ENCODE results near the gene KREMEN1. TPM values are rescaled to one million over a fixed set of nuclear protein-coding genes. Genes with fewer than 3 reads are reported as not detected.
"Not testable (repeated sequence)": the region's sequence is repeated elsewhere in the genome, so short reads cannot be mapped to it uniquely, and the experiment has no call there.

KREMEN1 gene
- total and polyA plus RNA-seq, 4 donors: 5.7 to 12.7 (median 8.3) TPM

DNA sequence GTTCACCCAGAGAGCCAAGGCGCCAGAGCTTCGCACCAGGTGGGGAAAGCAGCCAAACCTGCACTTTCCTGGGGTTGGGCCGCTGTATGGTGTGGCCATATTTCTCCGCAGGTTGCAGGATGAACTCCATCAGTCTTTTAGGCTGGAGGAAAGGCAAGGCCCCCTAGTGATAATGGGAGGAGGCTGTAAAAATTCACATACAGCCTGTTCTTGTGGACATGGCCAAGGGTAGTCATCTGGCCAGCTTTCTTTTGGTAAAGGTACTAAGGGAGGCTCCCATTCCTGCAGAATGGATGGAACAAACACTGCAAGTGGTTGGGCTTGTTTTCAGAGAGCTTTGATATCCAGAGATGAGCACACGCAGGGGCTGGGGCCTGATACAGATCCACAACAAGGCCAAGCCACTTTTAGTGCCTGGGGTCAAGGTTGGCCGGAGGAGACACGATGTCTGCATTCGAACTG is 40.8 kb upstream of the KREMEN1 start:
- 78% methylated on average over 8 of the region's 8 CpGs for WGBS (ENCODE audit: insufficient coverage)
- peaks cover 32% of the 10 kb centered on the region for H3K4me1 ChIP-seq (ENCODE audit: control insufficient read depth, insufficient read depth, low read length)
- no peaks in the 10 kb centered on the region for H3K36me3 ChIP-seq (ENCODE audit: control insufficient read depth, insufficient read depth, low read length)
- DNase-seq (ENCODE audit: low read depth in 4 of 6, low spot score in 6 of 6): no peak
- H3K9me3 ChIP-seq (ENCODE audit: control insufficient read depth, insufficient read depth, low read length): no peaks in the 10 kb centered on the region
- no peaks in the 10 kb centered on the region for H3K27me3 ChIP-seq (ENCODE audit: control insufficient read depth, insufficient read depth, low read length)
- H3K4me3 ChIP-seq (ENCODE audit: low read depth, low read length): no peak overlapping the region
- H3K27ac ChIP-seq (ENCODE audit: low read depth, low read length): peak overlapping the region; percentile 89

DNA sequence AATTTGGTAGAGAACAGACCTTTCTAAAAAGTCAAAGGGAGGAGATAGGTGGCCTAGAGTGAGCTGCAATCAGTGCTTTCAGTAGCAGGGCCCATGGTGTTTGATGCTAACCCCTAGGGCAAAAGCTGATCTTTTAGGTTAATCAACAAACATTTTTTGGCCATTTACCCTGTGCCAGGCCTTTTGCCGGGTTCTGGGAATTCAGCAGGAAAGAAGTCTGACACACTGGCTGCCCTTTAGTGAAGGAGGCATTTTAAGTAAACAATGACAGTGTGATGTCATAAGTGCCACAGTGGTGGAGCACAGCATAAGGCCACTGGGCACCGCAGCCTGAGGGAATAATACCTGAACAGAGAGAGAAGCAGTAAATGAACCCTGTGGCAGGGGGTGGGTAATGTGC is 40.3 kb upstream of the KREMEN1 start:
- no peak overlapping the region for H3K4me3 ChIP-seq (ENCODE audit: low read depth, low read length)
- DNase-seq (ENCODE audit: low read depth in 4 of 6, low spot score in 6 of 6): peak in 1 of 6 donors; percentile 22
- H3K36me3 ChIP-seq (ENCODE audit: control insufficient read depth, insufficient read depth, low read length): no peaks in the 10 kb centered on the region
- peaks cover 34% of the 10 kb centered on the region for H3K4me1 ChIP-seq (ENCODE audit: control insufficient read depth, insufficient read depth, low read length)
- H3K27me3 ChIP-seq (ENCODE audit: control insufficient read depth, insufficient read depth, low read length): no peaks in the 10 kb centered on the region
- 65% methylated on average over 2 of the region's 2 CpGs for WGBS (ENCODE audit: insufficient coverage)
- peak overlapping the region; percentile 89 for H3K27ac ChIP-seq (ENCODE audit: low read depth, low read length)
- no peaks in the 10 kb centered on the region for H3K9me3 ChIP-seq (ENCODE audit: control insufficient read depth, insufficient read depth, low read length)

DNA sequence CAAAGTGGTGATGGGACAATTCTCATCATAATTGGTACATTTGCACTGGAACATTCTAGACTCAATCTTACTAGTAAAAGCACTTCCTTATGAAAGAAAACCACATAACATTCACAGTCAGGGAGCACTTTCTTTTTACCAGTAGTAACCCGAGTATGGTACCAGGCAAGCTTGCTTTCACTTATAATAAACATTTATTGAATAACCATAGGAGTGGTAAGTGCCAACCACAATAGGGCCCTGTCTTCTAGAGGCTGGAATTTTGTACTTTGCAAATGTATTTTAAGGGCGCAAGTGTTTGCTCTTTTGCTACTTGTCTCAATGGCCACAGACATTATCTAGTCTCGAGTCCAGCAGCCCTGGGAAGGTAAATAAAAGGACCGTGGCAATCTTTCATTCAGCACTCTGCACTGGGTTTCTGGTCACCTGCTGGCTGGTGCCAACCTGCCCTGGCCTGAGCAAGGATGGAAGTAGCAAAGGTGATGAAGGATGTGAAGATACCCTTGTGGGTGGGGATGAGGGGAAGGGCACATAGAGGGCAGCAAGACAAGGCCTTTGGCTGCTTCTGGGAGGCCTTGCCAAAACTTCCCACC is 35.4 kb upstream of the KREMEN1 start:
- no peaks in the 10 kb centered on the region for H3K9me3 ChIP-seq (ENCODE audit: control insufficient read depth, insufficient read depth, low read length)
- no peak overlapping the region for H3K4me3 ChIP-seq (ENCODE audit: low read depth, low read length)
- H3K27me3 ChIP-seq (ENCODE audit: control insufficient read depth, insufficient read depth, low read length): no peaks in the 10 kb centered on the region
- H3K4me1 ChIP-seq (ENCODE audit: control insufficient read depth, insufficient read depth, low read length): peaks cover 26% of the 10 kb centered on the region
- WGBS (ENCODE audit: insufficient coverage): 83% methylated on average over 1 of the region's 4 CpGs
- H3K36me3 ChIP-seq (ENCODE audit: control insufficient read depth, insufficient read depth, low read length): no peaks in the 10 kb centered on the region
- H3K27ac ChIP-seq (ENCODE audit: low read depth, low read length): no peak overlapping the region
- DNase-seq (ENCODE audit: low read depth in 4 of 6, low spot score in 6 of 6): no peak

DNA sequence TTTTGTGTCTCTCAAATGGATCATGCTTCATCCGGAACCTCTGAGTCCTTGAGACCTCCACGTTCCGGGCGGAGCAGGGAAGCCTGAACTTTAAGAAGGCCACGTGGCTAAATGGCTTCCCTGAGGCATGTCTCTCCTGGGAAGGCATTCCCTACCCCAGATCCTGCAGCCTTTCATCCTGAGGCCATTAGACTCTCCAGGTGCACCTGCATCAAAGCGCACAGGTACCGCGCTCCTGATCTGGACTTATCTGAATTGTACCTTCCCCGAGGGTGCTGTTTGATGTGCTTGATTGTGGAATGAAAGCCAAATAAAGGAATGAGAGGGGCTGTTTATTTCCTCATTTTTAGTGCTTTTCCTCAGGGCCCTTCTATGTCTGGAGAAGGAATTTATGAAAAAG is 33.7 kb upstream of the KREMEN1 start:
- Histone ChIP-seq H3K9me3 (ENCODE audit: control insufficient read depth, insufficient read depth, low read length) (no peaks in the 10 kb centered on the region), H3K27ac (ENCODE audit: low read depth, low read length) (no peak overlapping the region), H3K27me3 (ENCODE audit: control insufficient read depth, insufficient read depth, low read length) (no peaks in the 10 kb centered on the region), H3K4me3 (ENCODE audit: low read depth, low read length) (no peak overlapping the region), H3K4me1 (ENCODE audit: control insufficient read depth, insufficient read depth, low read length) (peaks cover 21% of the 10 kb centered on the region), H3K36me3 (ENCODE audit: control insufficient read depth, insufficient read depth, low read length) (peaks cover 6% of the 10 kb centered on the region)
- no peak for DNase-seq (ENCODE audit: low read depth in 4 of 6, low spot score in 6 of 6)
- WGBS (ENCODE audit: insufficient coverage): 88% methylated on average over 9 of the region's 9 CpGs

DNA sequence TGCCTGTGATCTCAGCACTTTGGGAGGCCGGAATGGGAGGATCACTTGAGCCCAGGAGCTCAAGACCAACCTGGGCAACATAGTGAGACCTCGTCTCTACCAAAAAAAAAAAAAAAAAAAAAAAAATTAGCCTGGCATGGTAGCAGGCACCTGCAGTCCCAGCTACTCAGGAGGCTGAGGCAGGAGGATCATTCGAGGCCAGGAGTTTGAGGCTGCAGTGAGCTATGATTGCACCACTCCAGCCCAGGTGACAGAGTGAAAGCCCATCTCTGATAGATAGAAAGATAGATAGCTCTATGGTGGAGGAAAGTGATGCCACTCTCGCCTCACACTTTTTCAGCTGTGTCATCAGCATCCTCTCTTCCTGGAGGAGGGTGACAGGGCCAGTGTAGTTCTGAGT is 33.2 kb upstream of the KREMEN1 start:
- peaks cover 11% of the 10 kb centered on the region for H3K36me3 ChIP-seq (ENCODE audit: control insufficient read depth, insufficient read depth, low read length)

DNA sequence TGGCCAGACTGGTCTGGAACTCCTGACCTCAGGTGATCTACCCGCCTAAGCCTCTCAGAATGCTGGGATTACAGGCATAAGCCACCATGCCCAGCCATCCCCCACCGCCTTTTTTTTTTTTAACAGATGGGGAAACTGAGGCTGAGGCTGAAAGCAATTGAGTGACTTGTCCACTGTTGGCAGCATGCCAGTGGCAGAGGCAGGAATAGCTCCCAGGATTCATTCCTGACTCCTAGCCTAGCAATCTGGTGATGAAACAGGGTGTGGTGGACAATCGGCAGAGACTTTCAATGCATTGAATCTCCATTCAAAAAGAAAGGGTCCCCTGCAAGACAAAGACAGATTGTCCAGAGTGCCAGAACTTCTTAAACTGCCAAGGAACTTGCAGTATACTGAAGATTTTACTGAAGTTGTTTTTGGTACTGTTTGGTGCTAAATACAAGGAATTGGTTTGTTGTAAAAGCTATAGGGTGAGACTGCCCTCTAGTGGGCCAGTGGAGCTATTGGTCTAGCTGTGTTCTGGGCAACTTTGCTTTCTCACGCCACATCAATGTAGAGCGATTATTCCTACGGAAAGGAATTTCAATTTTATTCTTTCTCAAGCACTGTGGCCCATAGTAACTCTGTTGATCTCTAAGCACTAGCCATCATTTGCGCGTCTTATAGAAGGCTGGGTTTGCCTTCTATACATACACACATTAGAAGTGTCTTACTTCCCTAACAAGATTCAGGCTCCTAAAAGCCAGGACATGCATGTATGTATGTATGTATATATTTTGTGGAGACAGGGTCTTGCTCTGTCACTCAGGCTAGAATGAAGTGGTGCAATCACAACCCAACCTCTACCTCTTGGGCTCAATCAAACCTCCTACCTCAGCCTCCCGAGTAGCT is 32.2 kb upstream of the KREMEN1 start:
- Histone ChIP-seq H3K9me3 (ENCODE audit: control insufficient read depth, insufficient read depth, low read length) (no peaks in the 10 kb centered on the region), H3K4me3 (ENCODE audit: low read depth, low read length) (no peak overlapping the region), H3K27ac (ENCODE audit: low read depth, low read length) (peak overlapping the region; percentile 16), H3K36me3 (ENCODE audit: control insufficient read depth, insufficient read depth, low read length) (peaks cover 20% of the 10 kb centered on the region), H3K27me3 (ENCODE audit: control insufficient read depth, insufficient read depth, low read length) (no peaks in the 10 kb centered on the region), H3K4me1 (ENCODE audit: control insufficient read depth, insufficient read depth, low read length) (peaks cover 21% of the 10 kb centered on the region)
- WGBS (ENCODE audit: insufficient coverage): no CpG with 5 or more reads among the region's 9 CpGs
- peak; percentile 69 to 96 (median 78) for DNase-seq (ENCODE audit: low read depth in 4 of 6, low spot score in 6 of 6)

More for the DNA sequence above, 33.2 kb upstream of the KREMEN1 start:
- not testable (repeated sequence) for H3K9me3 ChIP-seq (ENCODE audit: control insufficient read depth, insufficient read depth, low read length); H3K27ac ChIP-seq (ENCODE audit: low read depth, low read length); DNase-seq (ENCODE audit: low read depth in 4 of 6, low spot score in 6 of 6); H3K27me3 ChIP-seq (ENCODE audit: control insufficient read depth, insufficient read depth, low read length); H3K4me3 ChIP-seq (ENCODE audit: low read depth, low read length)
- WGBS (ENCODE audit: insufficient coverage): 100% methylated on average over 1 of the region's 4 CpGs
- peaks cover 21% of the 10 kb centered on the region for H3K4me1 ChIP-seq (ENCODE audit: control insufficient read depth, insufficient read depth, low read length)

DNA sequence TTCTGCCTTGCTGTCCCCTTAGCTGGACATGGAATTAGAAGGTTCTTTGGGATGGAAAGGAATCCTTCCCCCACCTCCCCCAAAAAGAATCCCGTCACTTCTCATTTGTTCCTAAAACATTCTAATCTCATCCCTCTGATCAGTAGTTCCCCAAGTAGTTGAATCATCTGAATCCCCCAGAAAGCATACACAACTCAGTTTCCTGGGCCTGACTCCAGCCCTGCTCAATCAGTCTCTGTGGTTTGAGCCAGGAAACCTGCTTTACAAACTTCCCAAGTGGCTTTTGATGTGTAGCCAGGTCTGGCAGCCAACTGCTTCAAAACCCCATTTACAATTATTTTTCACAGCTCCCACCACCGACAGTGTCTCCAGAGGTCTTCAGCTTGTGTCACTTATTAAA is 31.4 kb upstream of the KREMEN1 start:
- Histone ChIP-seq H3K27ac (ENCODE audit: low read depth, low read length) (peak overlapping the region; percentile 1), H3K4me3 (ENCODE audit: low read depth, low read length) (no peak overlapping the region), H3K9me3 (ENCODE audit: control insufficient read depth, insufficient read depth, low read length) (no peaks in the 10 kb centered on the region), H3K36me3 (ENCODE audit: control insufficient read depth, insufficient read depth, low read length) (peaks cover 24% of the 10 kb centered on the region), H3K4me1 (ENCODE audit: control insufficient read depth, insufficient read depth, low read length) (peaks cover 21% of the 10 kb centered on the region), H3K27me3 (ENCODE audit: control insufficient read depth, insufficient read depth, low read length) (no peaks in the 10 kb centered on the region)
- peak in 3 of 6 donors; percentile 43 to 93 (median 79) for DNase-seq (ENCODE audit: low read depth in 4 of 6, low spot score in 6 of 6)
- WGBS (ENCODE audit: insufficient coverage): 57% methylated on average over 1 of the region's 2 CpGs

DNA sequence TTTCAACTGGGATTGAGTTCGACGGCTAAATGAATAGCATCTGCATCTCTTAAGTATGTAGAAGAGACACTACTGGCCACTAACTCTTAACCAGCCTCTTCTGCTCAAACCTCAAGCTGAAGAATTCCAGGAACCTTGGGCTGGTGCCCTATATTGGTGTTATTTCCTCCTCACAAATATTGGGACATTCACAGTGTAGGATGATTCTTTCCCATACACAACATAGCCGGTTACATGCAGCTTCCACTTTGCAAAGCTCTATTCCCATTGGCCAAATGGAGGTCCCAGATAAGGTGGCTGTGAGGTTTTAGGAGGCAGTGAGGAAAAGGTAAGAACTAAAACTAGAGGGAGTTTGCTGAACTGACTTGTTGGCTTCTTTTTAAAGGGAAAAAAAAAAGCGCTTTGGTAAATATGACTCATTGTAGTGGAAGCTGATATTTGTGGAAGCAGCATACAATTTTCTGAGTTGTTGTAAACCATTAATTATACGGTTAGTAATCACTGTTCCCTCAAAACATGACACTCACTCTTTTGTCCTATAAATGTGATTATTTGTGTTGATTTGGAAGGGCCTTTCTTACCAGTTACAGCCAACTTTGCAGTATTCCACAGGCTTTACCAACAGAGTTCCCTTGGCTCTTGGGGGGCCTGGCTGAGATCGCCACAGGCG is 28.8 kb upstream of the KREMEN1 start:
- Histone ChIP-seq H3K27ac (ENCODE audit: low read depth, low read length) (no peak overlapping the region), H3K27me3 (ENCODE audit: control insufficient read depth, insufficient read depth, low read length) (no peaks in the 10 kb centered on the region), H3K9me3 (ENCODE audit: control insufficient read depth, insufficient read depth, low read length) (no peaks in the 10 kb centered on the region), H3K4me1 (ENCODE audit: control insufficient read depth, insufficient read depth, low read length) (peaks cover 16% of the 10 kb centered on the region), H3K4me3 (ENCODE audit: low read depth, low read length) (no peak overlapping the region), H3K36me3 (ENCODE audit: control insufficient read depth, insufficient read depth, low read length) (peaks cover 43% of the 10 kb centered on the region)
- DNase-seq (ENCODE audit: low read depth in 4 of 6, low spot score in 6 of 6): no peak
- WGBS (ENCODE audit: insufficient coverage): 83% methylated on average over 2 of the region's 7 CpGs

DNA sequence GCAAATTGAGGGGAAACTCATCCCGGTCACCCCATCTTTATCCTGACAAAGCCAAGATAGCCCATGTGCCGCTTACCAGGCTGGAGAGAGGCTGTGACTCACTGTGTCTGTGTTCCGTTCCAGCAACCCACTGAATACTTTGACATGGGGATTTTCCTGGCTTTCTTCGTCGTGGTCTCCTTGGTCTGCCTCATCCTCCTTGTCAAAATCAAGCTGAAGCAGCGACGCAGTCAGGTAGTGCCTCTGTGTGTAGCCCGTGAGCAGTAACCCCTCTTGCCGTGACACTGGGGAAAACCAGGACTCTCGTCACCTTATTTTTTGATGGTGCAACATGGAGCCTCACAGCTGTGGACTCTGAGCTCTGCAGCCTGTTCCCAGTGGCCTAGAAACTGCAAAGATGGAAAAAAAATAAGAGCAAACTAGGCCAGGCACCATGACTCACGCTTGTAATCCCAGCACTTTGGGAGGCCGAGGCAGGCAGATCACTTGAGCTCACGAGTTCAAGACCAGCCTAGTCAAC is 28.1 kb upstream of the KREMEN1 start:
- no peaks in the 10 kb centered on the region for H3K9me3 ChIP-seq (ENCODE audit: control insufficient read depth, insufficient read depth, low read length)
- H3K27ac ChIP-seq (ENCODE audit: low read depth, low read length): no peak overlapping the region
- no peak overlapping the region for H3K4me3 ChIP-seq (ENCODE audit: low read depth, low read length)
- peaks cover 13% of the 10 kb centered on the region for H3K4me1 ChIP-seq (ENCODE audit: control insufficient read depth, insufficient read depth, low read length)
- WGBS (ENCODE audit: insufficient coverage): 97% methylated on average over 12 of the region's 13 CpGs
- peaks cover 49% of the 10 kb centered on the region for H3K36me3 ChIP-seq (ENCODE audit: control insufficient read depth, insufficient read depth, low read length)
- DNase-seq (ENCODE audit: low read depth in 4 of 6, low spot score in 6 of 6): no peak
- no peaks in the 10 kb centered on the region for H3K27me3 ChIP-seq (ENCODE audit: control insufficient read depth, insufficient read depth, low read length)
